ENCODE results near the gene TLE4.

DNA sequence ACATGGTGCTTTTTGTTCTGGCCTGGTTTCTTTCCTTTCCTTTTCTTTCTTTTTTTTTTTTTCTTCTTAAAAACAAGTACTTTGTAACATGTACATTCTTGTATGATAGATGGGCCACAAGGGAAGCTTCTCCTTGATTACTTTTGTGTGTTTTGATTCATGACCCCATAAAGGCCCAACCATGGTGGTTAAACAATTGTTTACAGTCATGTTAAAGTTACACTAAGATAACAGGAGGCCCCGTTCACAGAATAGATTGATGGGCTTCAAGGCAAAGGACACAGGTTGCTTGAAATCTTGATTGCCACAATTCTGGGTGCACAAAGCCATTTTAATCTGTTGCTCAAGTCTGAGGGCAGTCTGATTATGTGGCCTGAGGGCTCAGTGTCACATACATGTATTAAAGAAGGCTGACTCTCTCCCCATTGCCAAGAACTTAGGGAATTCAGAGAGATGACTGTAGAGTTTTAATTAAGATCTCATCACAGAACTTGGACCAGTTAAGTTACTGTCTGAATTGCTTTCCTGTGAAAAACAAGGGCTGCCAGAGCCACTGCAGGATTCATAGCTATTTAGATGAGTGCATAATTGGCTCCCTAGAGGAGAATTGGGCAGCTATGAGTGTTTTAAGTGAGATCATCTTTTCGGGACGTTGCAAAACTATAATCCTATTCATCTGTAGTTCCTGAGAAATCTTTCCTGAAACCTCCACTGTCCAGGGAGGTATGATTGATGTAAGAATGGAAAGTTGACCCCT lies 163.4 kb downstream of the TLE4 start:
- TF ChIP-seq, protein P1, sequence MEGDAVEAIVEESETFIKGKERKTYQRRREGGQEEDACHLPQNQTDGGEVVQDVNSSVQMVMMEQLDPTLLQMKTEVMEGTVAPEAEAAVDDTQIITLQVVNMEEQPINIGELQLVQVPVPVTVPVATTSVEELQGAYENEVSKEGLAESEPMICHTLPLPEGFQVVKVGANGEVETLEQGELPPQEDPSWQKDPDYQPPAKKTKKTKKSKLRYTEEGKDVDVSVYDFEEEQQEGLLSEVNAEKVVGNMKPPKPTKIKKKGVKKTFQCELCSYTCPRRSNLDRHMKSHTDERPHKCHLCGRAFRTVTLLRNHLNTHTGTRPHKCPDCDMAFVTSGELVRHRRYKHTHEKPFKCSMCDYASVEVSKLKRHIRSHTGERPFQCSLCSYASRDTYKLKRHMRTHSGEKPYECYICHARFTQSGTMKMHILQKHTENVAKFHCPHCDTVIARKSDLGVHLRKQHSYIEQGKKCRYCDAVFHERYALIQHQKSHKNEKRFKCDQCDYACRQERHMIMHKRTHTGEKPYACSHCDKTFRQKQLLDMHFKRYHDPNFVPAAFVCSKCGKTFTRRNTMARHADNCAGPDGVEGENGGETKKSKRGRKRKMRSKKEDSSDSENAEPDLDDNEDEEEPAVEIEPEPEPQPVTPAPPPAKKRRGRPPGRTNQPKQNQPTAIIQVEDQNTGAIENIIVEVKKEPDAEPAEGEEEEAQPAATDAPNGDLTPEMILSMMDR (IDR thresholded peaks at IDR 0.05; ENCODE audit: low read depth, low read length), result no peak
- TF ChIP-seq POLR2A (IDR thresholded peaks at IDR 0.05; ENCODE audit: extremely low read depth, insufficient read length) (no peak), MYC (IDR thresholded peaks at IDR 0.05; ENCODE audit: low read depth, low read length) (no peak)
